Suprapubic skin (tissue), 4 donors: ENCODE data around the gene CMSS1. TPM values are rescaled to one million over a fixed set of nuclear protein-coding genes. Genes with fewer than 3 reads are reported as not detected.

Source experiments
- DNase-seq, 2 donors: peaks; one replicate each; pipeline ENCODE4 v3.0.0-alpha.2; 2019; ENCODE audit warnings: low spot score in 2 of 2
- H3K27ac ChIP-seq: fragments of 200-600 bp; sonication (generic); one replicate; pipeline ENCODE4 v1.5.1; 2019
- H3K27me3 ChIP-seq: fragments of 200-600 bp; sonication (generic); one replicate; pipeline ENCODE4 v1.5.1; 2019
- H3K36me3 ChIP-seq: fragments of 200-600 bp; sonication (generic); one replicate; pipeline ENCODE4 v1.5.1; 2019
- H3K4me1 ChIP-seq: fragments of 200-600 bp; sonication (generic); one replicate; pipeline ENCODE4 v1.5.1; 2019
- H3K4me3 ChIP-seq: fragments of 200-600 bp; sonication (generic); one replicate; pipeline ENCODE4 v1.5.1; 2019; ENCODE audit warnings: mild to moderate bottlenecking
- H3K9me3 ChIP-seq: fragments of 200-600 bp; sonication (generic); one replicate; pipeline ENCODE4 v1.5.1; 2019
- EP300 ChIP-seq: sonication (generic); formaldehyde crosslinking; IDR thresholded peaks from one replicate; pipeline ENCODE4 v1.6.1; 2017; ENCODE audit warnings: antibody characterized with exemption
- POLR2A ChIP-seq, 2 donors: fragments of 450-650 bp; IDR thresholded peaks; one replicate each; pipeline ENCODE4 v1.6.1; 2017; ENCODE audit warnings: antibody characterized with exemption in 2 of 2, mild to moderate bottlenecking in 2 of 2, moderate library complexity in 2 of 2
- POLR2AphosphoS5 ChIP-seq, 3 donors: sonication (generic); formaldehyde crosslinking; IDR thresholded peaks; one replicate each; pipeline ENCODE4 v1.6.1; 2017; ENCODE audit warnings: antibody characterized with exemption in 3 of 3
- WGBS: methylation state at CpG from one replicate; pipeline ENCODE4 v1.1.5; 2018; 5-methylcytosine and 5-hydroxymethylcytosine counted together
- total RNA-seq, 4 donors: library from RNA; depleted of rRNA; stranded (reverse); fragments of >200 nt; gene quantifications; one replicate each; pipeline ENCODE4 v1.1.0, GENCODE V29; 2016
- TF ChIP-seq, protein P1 (sequence below), 2 donors: fragments of 200-600 bp in 1 of 2; fragments of 450-650 bp in 1 of 2; sonication (generic) in 1 of 2; IDR thresholded peaks; one replicate each; pipeline ENCODE4 v1.5.1; 2016 to 2019; ENCODE audit warnings: antibody characterized with exemption in 2 of 2, mild to moderate bottlenecking in 1 of 2, moderate library complexity in 1 of 2

CMSS1 gene
- total RNA-seq, 4 donors from 2014 or later: 13.2 to 17.1 (median 13.5) TPM

DNA sequence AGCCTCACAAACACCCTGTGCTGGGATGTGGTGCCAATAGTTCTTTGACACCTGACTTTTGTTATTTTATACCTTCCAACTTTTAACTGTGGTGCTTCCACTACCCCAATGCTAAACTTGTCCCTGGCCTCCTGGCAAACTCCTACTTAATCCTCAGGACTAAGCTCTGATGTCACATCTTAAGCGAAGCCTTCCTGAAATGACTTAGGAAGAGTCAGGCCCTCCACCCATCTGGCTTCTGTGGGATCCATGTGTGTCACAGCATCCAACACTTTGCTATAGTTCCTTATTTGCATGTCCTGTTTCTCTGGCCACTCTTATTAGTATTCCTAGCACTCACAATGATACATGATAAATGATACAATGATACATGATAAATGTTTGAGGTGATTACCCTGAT, 163.5 kb downstream of the CMSS1 start:
- H3K27ac ChIP-seq: no peak overlapping the region
- TF ChIP-seq, protein P1, sequence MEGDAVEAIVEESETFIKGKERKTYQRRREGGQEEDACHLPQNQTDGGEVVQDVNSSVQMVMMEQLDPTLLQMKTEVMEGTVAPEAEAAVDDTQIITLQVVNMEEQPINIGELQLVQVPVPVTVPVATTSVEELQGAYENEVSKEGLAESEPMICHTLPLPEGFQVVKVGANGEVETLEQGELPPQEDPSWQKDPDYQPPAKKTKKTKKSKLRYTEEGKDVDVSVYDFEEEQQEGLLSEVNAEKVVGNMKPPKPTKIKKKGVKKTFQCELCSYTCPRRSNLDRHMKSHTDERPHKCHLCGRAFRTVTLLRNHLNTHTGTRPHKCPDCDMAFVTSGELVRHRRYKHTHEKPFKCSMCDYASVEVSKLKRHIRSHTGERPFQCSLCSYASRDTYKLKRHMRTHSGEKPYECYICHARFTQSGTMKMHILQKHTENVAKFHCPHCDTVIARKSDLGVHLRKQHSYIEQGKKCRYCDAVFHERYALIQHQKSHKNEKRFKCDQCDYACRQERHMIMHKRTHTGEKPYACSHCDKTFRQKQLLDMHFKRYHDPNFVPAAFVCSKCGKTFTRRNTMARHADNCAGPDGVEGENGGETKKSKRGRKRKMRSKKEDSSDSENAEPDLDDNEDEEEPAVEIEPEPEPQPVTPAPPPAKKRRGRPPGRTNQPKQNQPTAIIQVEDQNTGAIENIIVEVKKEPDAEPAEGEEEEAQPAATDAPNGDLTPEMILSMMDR (IDR thresholded peaks at IDR 0.05): no peak
- TF ChIP-seq POLR2AphosphoS5 (IDR thresholded peaks at IDR 0.05) (no peak), POLR2A (IDR thresholded peaks at IDR 0.05) (no peak), EP300 (no peak)
- no peaks in the 10 kb centered on the region for H3K4me1 ChIP-seq
- DNase-seq: no peak
- 81% methylated on average over 1 of the region's 1 CpG for WGBS
- no peak overlapping the region for H3K4me3 ChIP-seq
- no peaks in the 10 kb centered on the region for H3K36me3 ChIP-seq
- no peaks in the 10 kb centered on the region for H3K27me3 ChIP-seq
- no peaks in the 10 kb centered on the region for H3K9me3 ChIP-seq

DNA sequence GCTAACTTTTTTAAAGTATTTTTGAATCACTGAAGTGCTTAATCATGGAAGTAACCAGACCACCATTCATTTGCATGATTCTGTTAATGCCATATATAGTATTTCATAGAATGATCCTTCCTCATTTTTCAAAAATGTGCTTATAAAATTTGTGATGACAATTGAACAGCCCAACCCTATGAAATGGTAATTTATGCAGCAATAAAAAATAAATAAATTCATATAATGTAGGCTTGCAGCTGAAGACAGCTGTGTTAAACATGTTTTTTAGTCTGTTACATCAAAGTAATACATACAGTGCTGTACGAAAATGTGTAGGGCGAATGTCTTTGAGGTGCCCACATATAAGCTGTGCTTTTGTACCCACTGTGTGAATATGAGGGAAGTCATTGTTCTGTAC, 165.0 kb downstream of the CMSS1 start:
- H3K36me3 ChIP-seq: no peaks in the 10 kb centered on the region
- H3K4me1 ChIP-seq: no peaks in the 10 kb centered on the region
- TF ChIP-seq, protein P1 (IDR thresholded peaks at IDR 0.05): no peak
- TF ChIP-seq POLR2A (IDR thresholded peaks at IDR 0.05) (no peak), POLR2AphosphoS5 (IDR thresholded peaks at IDR 0.05) (no peak), EP300 (no peak)
- DNase-seq: no peak
- H3K27ac ChIP-seq: no peak overlapping the region
- H3K4me3 ChIP-seq: no peak overlapping the region
- WGBS: 91% methylated on average over 2 of the region's 2 CpGs
- no peaks in the 10 kb centered on the region for H3K9me3 ChIP-seq
- H3K27me3 ChIP-seq: no peaks in the 10 kb centered on the region

DNA sequence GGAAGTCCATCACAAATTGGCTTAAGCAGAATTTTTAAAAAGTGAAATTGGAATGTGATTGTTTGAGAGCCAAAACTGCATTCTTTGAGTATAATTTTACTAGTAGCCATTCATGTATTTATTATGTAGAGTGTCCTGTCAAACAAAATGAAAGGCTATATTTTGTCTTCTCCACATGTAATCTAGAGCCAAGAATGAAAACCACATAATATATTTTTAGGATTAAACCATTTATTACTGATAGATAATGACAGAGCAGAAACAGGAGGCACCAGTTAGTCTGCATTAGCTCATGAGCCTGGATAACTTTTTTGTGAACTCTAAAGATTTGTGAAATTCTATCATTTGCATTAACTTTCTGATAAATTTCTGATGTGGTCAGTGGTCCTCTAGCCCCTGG, 166.5 kb downstream of the CMSS1 start:
- TF ChIP-seq EP300: no peak
- no peak for TF ChIP-seq POLR2AphosphoS5 (IDR thresholded peaks at IDR 0.05)
- no peak for TF ChIP-seq POLR2A (IDR thresholded peaks at IDR 0.05)
- TF ChIP-seq, protein P1 (IDR thresholded peaks at IDR 0.05): no peak
- no peak overlapping the region for H3K27ac ChIP-seq

DNA sequence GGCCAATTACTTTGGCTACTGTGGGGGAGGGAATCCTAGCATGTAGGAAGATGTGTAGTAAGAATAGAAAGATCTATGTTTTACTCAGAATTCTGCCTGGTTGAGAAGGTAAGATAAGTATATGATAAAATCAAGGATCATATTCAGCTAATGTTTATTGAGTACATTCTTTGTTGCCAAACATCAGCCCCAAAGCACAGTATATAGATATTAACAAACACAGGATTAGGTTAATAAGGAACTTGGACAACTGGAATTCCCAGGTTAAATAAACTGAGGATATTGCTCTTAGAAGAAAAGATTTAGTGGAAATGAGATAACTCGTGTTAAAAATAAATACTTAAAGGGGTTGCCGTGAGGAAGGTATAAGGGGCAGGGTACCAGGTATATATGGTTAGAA, 167.0 kb downstream of the CMSS1 start:
- no peak for TF ChIP-seq EP300
- TF ChIP-seq POLR2A (IDR thresholded peaks at IDR 0.05): no peak
- Histone ChIP-seq H3K9me3 (no peaks in the 10 kb centered on the region), H3K4me1 (no peaks in the 10 kb centered on the region), H3K27me3 (no peaks in the 10 kb centered on the region), H3K36me3 (no peaks in the 10 kb centered on the region), H3K4me3 (no peak overlapping the region), H3K27ac (no peak overlapping the region)
- DNase-seq: no peak
- WGBS: 90% methylated on average over 2 of the region's 2 CpGs

More for the DNA sequence above, 166.5 kb downstream of the CMSS1 start:
- no peaks in the 10 kb centered on the region for H3K9me3 ChIP-seq
- no peak overlapping the region for H3K4me3 ChIP-seq
- no peaks in the 10 kb centered on the region for H3K27me3 ChIP-seq
- no peak for DNase-seq
- no peaks in the 10 kb centered on the region for H3K36me3 ChIP-seq
- H3K4me1 ChIP-seq: no peaks in the 10 kb centered on the region

DNA sequence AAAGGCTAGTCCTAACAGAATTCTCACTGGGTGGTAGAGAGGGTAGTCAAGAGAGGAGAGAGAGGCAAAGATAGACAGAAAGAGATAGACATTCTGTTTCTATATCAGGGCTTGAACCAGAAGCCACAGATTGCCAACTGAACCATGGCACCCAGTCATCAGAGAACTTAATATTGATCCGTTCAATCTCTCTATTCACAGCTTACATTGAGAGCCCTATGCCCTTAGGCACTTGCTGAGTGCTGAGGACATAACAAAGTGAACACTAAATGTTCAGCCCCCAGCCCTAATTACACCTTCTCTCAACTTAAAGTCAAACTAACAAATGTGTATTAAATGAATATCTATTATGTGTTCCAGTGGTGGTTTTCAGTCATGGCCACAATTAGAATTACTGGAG, 172.5 kb downstream of the CMSS1 start:
- 84% methylated on average over 1 of the region's 1 CpG for WGBS
- Histone ChIP-seq H3K36me3 (no peaks in the 10 kb centered on the region), H3K4me3 (no peak overlapping the region), H3K27ac (no peak overlapping the region), H3K27me3 (no peaks in the 10 kb centered on the region), H3K4me1 (no peaks in the 10 kb centered on the region), H3K9me3 (no peaks in the 10 kb centered on the region)
- DNase-seq: no peak
- TF ChIP-seq POLR2A (IDR thresholded peaks at IDR 0.05): no peak
- TF ChIP-seq, protein P1 (IDR thresholded peaks at IDR 0.05): no peak
- TF ChIP-seq EP300: no peak
- TF ChIP-seq POLR2AphosphoS5 (IDR thresholded peaks at IDR 0.05): no peak

DNA sequence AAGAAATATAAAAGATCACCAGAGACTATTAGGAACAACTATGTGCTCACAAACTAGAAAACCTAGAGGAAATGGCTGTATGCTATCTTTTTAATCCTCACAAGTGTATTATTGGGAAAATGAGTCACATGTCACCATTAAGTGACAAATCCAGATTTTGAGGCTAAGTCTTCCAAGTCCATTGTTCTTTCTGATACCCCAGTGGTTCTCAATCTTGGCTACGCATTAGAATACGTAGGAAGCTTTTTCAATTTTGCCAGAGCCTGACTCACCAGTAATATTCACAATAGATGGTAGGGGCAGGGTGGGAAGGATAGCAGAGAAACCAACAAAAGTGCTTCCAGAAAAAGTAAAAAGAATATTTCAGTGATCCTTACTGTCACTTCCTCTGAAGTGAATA, 179.6 kb downstream of the CMSS1 start:
- WGBS: 93% methylated on average over 2 of the region's 2 CpGs
- Histone ChIP-seq H3K36me3 (no peaks in the 10 kb centered on the region), H3K4me3 (no peak overlapping the region)

More for the DNA sequence above, 179.6 kb downstream of the CMSS1 start:
- H3K9me3 ChIP-seq: peaks cover 3% of the 10 kb centered on the region
- H3K27ac ChIP-seq: no peak overlapping the region
- no peak for TF ChIP-seq POLR2AphosphoS5 (IDR thresholded peaks at IDR 0.05)
- no peak for TF ChIP-seq POLR2A (IDR thresholded peaks at IDR 0.05)
- TF ChIP-seq, protein P1 (IDR thresholded peaks at IDR 0.05): no peak
- no peak for TF ChIP-seq EP300
- H3K4me1 ChIP-seq: peaks cover 14% of the 10 kb centered on the region
- H3K27me3 ChIP-seq: no peaks in the 10 kb centered on the region
- DNase-seq: no peak
